GM18505 (cell line): Measurements from ENCODE around the gene HOXB1.
A peak's percentile ranks its signal among the peaks of the same experiment; 100 is the strongest.

Experiments
- ATAC-seq: cut with Tn5 transposase; IDR thresholded peaks from one replicate; pipeline ENCODE4 v1.9.1; 2021; ENCODE audit not compliant: unreplicated experiment
- POLR2A ChIP-seq: IDR thresholded peaks from 4 replicates; pipeline ENCODE4 v1.6.1; 2011; ENCODE audit warnings: borderline replicate concordance; ENCODE audit not compliant: insufficient read depth, insufficient read length; ENCODE audit errors: extremely low read depth

The HOXB1 gene

DNA sequence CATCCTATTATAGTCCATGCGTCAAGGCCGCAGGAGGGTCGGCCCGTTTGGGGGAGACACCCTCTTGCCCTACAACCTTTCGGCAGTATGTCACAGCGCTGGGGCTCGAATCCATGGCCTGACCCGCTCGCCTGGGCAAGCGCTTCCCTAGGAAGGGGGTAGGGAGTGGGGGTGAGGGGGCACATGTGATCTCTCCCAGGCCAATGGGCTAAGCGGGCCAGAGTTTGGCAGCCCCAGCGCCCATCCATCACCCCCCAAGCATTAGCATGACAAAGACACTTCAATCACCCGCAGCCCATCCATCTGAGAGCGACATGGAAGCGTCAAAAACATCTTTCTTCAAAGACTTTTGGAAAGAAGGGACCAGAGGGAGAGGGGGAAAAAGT lies at the start of gene HOXB1:
Gene HOXB1 (minus strand): TSS at position 125 of the 386 bp plus-strand sequence. CDS start 107 bp downstream, at position 18.
- no peak for ATAC-seq
- TF ChIP-seq POLR2A, result no peak

- ATAC-seq, result no peak
Observed at GRCh38 chr17:48579760-48580554, 49.1 kb upstream of the HOXB1 start.

GRCh38 chr17:48579471-48579759 lies 48.6 kb upstream of the HOXB1 start:
- no peak for TF ChIP-seq POLR2A
- no peak for ATAC-seq

More at GRCh38 chr17:48579760-48580554, 49.1 kb upstream of the HOXB1 start:
- no peak for TF ChIP-seq POLR2A

GRCh38 chr17:48578616-48579470 lies 48.0 kb upstream of the HOXB1 start:
- ATAC-seq, result peak; percentile 21
- TF ChIP-seq POLR2A, result peak; percentile 35

DNA sequence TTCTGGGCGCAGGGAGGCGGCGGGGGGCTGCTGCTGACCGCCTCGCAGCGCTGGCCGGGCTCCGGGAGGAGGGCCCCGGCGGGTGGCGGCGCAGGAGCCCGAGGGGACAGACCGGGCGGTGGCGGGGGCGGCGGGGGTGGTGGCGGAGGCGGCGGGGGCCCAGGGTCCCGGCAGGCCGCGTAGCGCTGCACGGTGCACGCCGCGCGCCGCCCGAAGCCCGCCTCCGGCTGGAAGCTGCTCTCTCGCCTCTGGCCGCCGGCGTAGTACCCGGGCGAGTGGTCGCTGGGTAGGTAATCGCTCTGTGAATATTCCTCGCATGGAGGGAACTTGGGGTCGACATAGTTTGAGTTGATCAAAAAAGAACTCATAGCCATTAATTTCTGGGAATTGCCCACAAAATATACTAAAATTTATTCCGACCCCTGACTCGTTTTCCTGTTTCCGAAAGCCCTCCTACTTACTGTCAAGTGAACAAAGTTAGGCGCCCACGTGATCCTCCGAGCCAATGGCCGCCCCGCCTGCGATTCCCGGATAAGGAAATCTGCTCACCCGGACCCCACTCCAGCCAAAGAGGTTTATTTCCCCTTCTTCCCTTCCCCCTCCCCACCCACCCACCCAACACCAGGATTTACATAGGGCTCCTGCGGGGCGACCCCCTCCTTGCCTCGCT lies 47.3 kb upstream of the HOXB1 start, which contains the start of gene HOXB4:
Gene HOXB4 (minus strand): TSS at position 405 of the 670 bp plus-strand sequence. CDS start 31 bp downstream, at position 374.
- peak; percentile 54 for ATAC-seq
- peak; percentile 46 for TF ChIP-seq POLR2A

- TF ChIP-seq POLR2A, result no peak
- peak; percentile 15 for ATAC-seq
Observed at GRCh38 chr17:48577330-48577945, 46.6 kb upstream of the HOXB1 start.

GRCh38 chr17:48576479-48577309 lies 45.9 kb upstream of the HOXB1 start:
- ATAC-seq, result no peak
- no peak for TF ChIP-seq POLR2A

DNA sequence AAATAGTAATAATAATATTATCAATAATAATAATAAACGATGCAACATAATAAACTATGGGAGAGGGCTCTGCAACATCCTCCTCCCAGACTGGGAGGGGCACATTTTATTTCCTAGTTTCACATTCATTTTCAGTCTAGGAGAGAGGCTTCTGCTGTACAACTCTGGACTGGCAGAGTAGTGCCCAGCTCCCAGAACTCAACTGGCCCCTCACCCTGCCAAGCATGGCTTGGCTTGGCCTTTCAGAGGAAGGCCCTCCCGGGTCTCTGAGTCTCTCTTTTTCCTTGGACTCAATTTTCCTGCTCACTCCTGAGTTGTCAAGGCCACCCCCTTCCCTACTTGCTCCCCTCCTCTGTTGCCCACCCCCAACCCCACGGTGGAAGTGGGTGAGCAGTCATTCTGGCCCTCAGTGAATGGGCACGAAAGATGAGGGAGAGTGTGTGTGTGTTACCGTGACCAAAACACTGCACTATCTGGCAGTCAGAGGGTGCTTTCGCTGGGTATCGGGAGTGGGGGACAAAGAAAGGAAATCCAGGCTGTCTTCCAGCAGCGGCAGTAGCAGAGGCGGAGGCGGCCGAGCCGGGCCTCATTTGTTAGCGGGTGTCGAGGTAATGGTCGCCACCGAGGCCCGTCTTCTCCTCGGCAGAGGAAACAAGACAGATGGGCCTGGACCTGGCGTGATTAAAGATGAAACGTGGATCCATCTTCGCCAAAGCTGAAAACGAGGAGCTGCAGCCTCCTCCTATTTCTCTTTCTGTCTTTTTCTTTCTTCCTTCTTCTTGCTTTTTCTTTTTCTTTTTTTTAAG lies 45.1 kb upstream of the HOXB1 start:
- no peak for ATAC-seq

GRCh38 chr17:48575066-48575582 lies 44.3 kb upstream of the HOXB1 start:
- no peak for ATAC-seq
- no peak for TF ChIP-seq POLR2A

More for the DNA sequence above, 45.1 kb upstream of the HOXB1 start:
- TF ChIP-seq POLR2A, result no peak

- no peak for TF ChIP-seq POLR2A
- no peak for ATAC-seq
Observed at GRCh38 chr17:48574505-48575065, 43.8 kb upstream of the HOXB1 start.

- no peak for ATAC-seq
- no peak for TF ChIP-seq POLR2A
Observed at GRCh38 chr17:48571826-48572417, 41.1 kb upstream of the HOXB1 start.
